Measurements from ENCODE around the gene AKT1.

The AKT1 gene

DNA sequence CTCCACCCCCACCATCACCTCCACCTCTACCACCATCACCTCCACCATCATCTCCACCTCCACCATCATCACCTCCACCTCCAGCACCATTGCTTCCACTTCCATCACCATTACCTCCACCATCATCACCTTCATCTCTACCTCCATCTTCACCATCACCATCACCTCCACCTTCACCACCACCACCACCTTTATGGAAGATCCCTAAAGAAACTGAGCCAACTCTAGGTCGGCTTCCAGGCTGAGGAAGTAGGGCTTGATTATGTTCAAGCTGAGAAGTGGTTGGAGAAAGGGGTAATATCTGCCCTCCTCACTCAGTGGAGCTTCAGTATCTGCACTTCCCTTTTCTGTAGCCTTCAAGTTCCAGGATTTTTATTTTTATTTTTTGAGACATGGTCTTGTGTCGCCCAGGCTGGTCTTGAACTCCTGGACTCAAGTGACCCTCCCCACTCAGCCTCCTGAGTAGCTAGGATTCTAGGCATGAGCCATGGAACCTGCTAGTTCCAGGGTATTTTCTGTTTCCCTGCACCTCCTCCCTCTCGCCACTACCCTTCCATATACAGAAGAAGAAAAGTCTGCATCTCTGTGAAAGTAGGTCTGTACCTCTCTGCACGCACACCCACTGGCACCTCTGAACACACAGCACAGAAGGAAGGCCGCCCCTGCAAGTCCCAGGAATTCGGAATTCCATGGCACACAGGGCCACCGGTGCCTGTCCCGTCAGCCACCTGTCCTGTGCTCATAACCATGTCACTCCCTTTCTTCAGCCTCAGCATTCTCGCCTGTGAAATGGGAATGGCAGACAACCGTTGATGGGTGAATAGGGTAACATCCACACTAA lies 11.3 kb upstream of the AKT1 start:
- no peak for DNase-seq
- Mint-ChIP-seq H3K4me1 (peaks cover 19 to 28% of the 10 kb centered on the region in 2 donors), H3K4me3 (no peak overlapping the region), H3K9me3 (no peaks in the 10 kb centered on the region), H3K27ac (no peak overlapping the region), H3K27me3 (peaks cover 0 to 7% of the 10 kb centered on the region in 2 donors), H3K36me3 (peaks cover 0 to 1% of the 10 kb centered on the region in 2 donors)
- no peak for ATAC-seq (replicated peaks)

GRCh38 chr14:104805941-104806624 lies 10.5 kb upstream of the AKT1 start:
- H3K4me3 Mint-ChIP-seq: no peak overlapping the region
- no peaks in the 10 kb centered on the region for H3K36me3 Mint-ChIP-seq
- H3K9me3 Mint-ChIP-seq: no peaks in the 10 kb centered on the region
- H3K27ac Mint-ChIP-seq: no peak overlapping the region
- DNase-seq: no peak
- H3K27me3 Mint-ChIP-seq: peaks cover 0 to 7% of the 10 kb centered on the region in 2 donors
- no peak for ATAC-seq (replicated peaks)
- H3K4me1 Mint-ChIP-seq: peaks cover 22 to 36% of the 10 kb centered on the region in 2 donors

GRCh38 chr14:104805326-104805678 lies 9.8 kb upstream of the AKT1 start:
- ATAC-seq (replicated peaks) (no peak), DNase-seq (no peak)
- Mint-ChIP-seq H3K27ac (no peak overlapping the region), H3K4me1 (peaks cover 22 to 38% of the 10 kb centered on the region in 2 donors), H3K36me3 (no peaks in the 10 kb centered on the region), H3K27me3 (peaks cover 0 to 7% of the 10 kb centered on the region in 2 donors), H3K4me3 (no peak overlapping the region), H3K9me3 (no peaks in the 10 kb centered on the region)

DNA sequence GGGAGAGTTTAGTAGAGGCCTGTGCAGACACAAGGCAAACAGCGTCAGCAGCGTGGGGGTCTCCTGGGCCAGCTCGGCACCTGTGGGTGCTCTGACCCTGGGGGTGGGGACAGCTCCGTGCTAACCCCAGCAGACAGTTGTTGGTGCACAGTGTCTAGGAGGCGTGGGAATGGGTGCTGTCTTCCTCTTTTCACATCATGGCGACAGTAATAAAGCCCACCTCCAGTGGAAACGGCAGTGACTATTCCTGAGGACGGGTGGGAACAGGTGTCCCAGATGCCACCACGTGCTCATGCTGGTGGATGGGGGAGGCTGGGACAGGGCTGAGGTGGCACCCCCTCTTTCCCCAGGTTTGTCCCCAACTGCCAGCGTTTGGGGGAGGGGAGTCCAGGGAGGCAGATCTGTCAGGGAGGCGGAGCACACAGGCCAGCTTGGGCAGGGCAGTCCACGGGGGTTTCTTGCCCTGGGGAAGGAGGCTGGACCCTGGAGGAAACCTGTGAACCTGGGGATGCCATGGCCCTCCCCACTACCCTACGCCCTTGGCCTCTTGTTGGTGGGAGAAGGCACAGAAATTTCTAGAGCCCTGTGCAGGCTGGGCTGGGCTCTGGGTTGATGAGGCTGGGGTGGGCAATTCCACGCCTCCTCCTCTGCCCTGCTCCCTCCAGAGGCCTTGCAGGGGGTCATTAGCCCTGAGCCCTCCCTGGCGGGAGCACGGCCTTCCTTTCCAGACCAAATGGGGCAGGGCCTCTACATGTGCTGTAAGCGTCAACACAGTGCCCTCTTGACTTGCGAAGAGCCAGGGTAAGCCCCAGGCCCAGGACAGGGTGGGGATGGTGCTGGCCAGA lies 9.2 kb upstream of the AKT1 start:
- H3K4me3 Mint-ChIP-seq: no peak overlapping the region
- H3K36me3 Mint-ChIP-seq: no peaks in the 10 kb centered on the region
- H3K9me3 Mint-ChIP-seq: no peaks in the 10 kb centered on the region
- H3K27ac Mint-ChIP-seq: no peak overlapping the region
- peaks cover 24 to 41% of the 10 kb centered on the region in 2 donors for H3K4me1 Mint-ChIP-seq
- DNase-seq: no peak
- H3K27me3 Mint-ChIP-seq: peaks cover 0 to 7% of the 10 kb centered on the region in 2 donors
- ATAC-seq (replicated peaks): no peak

GRCh38 chr14:104803912-104804410 lies 8.4 kb upstream of the AKT1 start:
- peaks cover 27 to 48% of the 10 kb centered on the region in 2 donors for H3K4me1 Mint-ChIP-seq
- peaks cover 0 to 7% of the 10 kb centered on the region in 2 donors for H3K27me3 Mint-ChIP-seq
- DNase-seq: no peak
- no peaks in the 10 kb centered on the region for H3K36me3 Mint-ChIP-seq
- no peak overlapping the region for H3K4me3 Mint-ChIP-seq
- no peak for ATAC-seq (replicated peaks)
- no peak overlapping the region for H3K27ac Mint-ChIP-seq
- no peaks in the 10 kb centered on the region for H3K9me3 Mint-ChIP-seq

- H3K4me3 Mint-ChIP-seq: no peak overlapping the region
- no peak overlapping the region for H3K27ac Mint-ChIP-seq
- peaks cover 0 to 7% of the 10 kb centered on the region in 2 donors for H3K27me3 Mint-ChIP-seq
- H3K4me1 Mint-ChIP-seq: peaks cover 27 to 48% of the 10 kb centered on the region in 2 donors
- ATAC-seq (replicated peaks) (no peak), DNase-seq (no peak)
- H3K9me3 Mint-ChIP-seq: no peaks in the 10 kb centered on the region
- H3K36me3 Mint-ChIP-seq: no peaks in the 10 kb centered on the region
These were observed 7.8 kb upstream of the AKT1 start for GRCh38 chr14:104803280-104803911.

GRCh38 chr14:104802394-104803184 lies 7.0 kb upstream of the AKT1 start:
- Mint-ChIP-seq H3K9me3 (no peaks in the 10 kb centered on the region), H3K27me3 (peaks cover 0 to 7% of the 10 kb centered on the region in 2 donors), H3K27ac (no peak overlapping the region), H3K4me3 (peak overlapping the region in 1 of 2 donors; percentile 13), H3K36me3 (peaks cover 0 to 2% of the 10 kb centered on the region in 2 donors), H3K4me1 (peaks cover 30 to 55% of the 10 kb centered on the region in 2 donors)
- no peak for ATAC-seq (replicated peaks)
- no peak for DNase-seq

DNA sequence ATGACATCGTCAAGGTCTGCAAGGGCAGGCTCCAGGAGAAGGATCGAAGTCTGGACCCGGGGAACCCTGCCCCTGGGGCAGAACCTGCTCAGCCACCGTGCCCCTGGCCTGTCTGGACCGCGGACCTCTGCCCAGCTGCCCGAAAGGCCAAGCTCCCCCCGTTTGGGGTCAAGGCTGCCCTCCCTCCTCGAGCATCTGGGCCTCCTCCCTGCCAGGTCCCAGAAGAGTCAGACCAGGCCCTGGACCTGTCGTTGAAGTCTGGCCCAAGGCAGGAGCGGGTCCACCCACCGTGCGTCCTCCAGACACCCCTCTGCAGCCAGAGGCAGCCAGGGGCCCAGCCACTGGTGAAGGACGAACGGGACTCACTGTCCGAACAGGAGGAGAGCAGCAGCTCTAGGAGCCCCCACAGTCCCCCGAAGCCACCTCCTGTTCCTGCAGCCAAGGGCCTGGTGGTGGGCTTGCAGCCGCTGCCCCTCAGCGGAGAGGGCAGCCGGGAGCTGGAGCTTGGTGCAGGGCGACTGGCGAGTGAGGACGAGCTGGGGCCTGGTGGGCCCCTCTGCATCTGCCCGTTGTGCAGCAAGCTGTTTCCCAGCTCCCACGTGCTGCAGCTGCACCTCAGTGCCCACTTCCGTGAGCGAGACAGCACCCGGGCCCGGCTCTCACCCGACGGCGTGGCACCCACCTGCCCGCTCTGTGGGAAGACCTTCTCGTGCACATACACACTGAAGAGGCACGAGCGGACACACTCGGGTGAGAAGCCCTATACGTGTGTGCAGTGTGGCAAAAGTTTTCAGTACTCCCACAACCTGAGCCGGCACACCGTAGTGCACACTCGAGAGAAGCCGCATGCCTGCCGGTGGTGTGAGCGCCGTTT lies 6.2 kb upstream of the AKT1 start:
- H3K27me3 Mint-ChIP-seq: peaks cover 0 to 6% of the 10 kb centered on the region in 2 donors
- DNase-seq: no peak
- peaks cover 0 to 2% of the 10 kb centered on the region in 2 donors for H3K36me3 Mint-ChIP-seq
- peak overlapping the region; percentile 76 for H3K27ac Mint-ChIP-seq
- no peak for ATAC-seq (replicated peaks)
- H3K9me3 Mint-ChIP-seq: no peaks in the 10 kb centered on the region
- peak overlapping the region; percentile 89 to 90 for H3K4me3 Mint-ChIP-seq
- peaks cover 32 to 54% of the 10 kb centered on the region in 2 donors for H3K4me1 Mint-ChIP-seq

DNA sequence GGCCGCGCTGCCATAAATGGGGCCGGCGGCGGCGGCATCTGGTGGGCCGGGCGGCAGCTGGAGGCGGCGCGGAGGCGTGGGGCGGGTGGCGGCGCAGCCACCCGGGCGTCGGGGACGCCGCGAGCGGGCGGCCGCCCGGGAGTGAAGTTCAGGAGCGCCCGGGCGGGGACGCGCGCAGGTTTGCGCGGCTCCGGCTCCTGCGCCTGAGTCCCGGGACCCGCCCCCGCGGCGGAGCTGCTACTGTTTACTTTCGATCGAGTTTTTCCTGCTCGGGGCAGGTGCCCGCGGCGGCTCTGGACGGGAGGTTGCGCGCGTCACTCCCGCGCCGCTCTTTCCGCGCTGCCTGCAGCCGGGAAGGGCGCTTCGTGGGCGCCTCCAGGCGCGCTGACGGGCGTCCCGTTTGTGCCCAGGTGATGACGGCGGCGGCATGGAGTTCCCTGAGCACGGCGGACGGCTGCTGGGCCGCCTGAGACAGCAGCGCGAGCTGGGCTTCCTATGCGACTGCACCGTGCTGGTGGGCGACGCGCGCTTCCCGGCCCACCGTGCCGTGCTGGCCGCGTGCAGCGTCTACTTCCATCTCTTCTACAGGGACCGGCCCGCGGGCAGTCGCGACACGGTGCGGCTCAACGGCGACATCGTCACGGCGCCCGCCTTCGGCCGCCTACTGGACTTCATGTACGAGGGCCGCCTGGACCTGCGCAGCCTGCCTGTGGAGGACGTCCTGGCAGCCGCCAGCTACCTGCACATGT lies 5.4 kb upstream of the AKT1 start, which contains the start of gene ZBTB42:
Gene ZBTB42 (plus strand): TSS at position 331 of the 749 bp plus-strand sequence. CDS start 97 bp downstream, at position 428.
- Mint-ChIP-seq H3K4me3 (peak within 1 kb of the TSS; percentile 89 to 90), H3K27me3 (no peaks in the 10 kb centered on the region), H3K27ac (peak within 1 kb of the TSS; percentile 76), H3K9me3 (no peaks in the 10 kb centered on the region), H3K4me1 (peaks cover 30 to 57% of the 10 kb centered on the region in 2 donors), H3K36me3 (peaks cover 0 to 2% of the 10 kb centered on the region in 2 donors)
- ATAC-seq (replicated peaks) (peak; percentile 30 to 43), DNase-seq (no peak)

GRCh38 chr14:104800015-104800770 lies 4.6 kb upstream of the AKT1 start:
- Mint-ChIP-seq H3K4me1 (peaks cover 31 to 59% of the 10 kb centered on the region in 2 donors), H3K27me3 (no peaks in the 10 kb centered on the region), H3K9me3 (no peaks in the 10 kb centered on the region), H3K4me3 (peak overlapping the region; percentile 52 to 66), H3K27ac (peak overlapping the region; percentile 17), H3K36me3 (peaks cover 0 to 2% of the 10 kb centered on the region in 2 donors)
- ATAC-seq (replicated peaks) (peak; percentile 63 to 71), DNase-seq (peak; percentile 37)

Data from stimulated activated naive B cell treated with anti-CD40 and anti-IgM and Interleukin-4, amounts not matched to agents 10 μg/mL and 1 μg/mL and 100 μg/mL, for 72 hours (primary cell).